GM23338 (cell line): ENCODE measurements around the gene KDM4C. TPM values are rescaled to one million over a fixed set of nuclear protein-coding genes. Genes with fewer than 3 reads are reported as not detected.

Experiments
- ATAC-seq: fragments of 200-7000 bp; cut with Tn5 transposase; 3 replicates; pipeline ENCODE4 v1.9.1; 2020
- DNase-seq: peaks from one replicate; pipeline ENCODE4 v3.0.0-alpha.2; 2015; ENCODE audit warnings: low spot score
- H2AFZ ChIP-seq: fragments of 200-600 bp; sonication (generic); 2 replicates; pipeline ENCODE4 v1.8.0; 2016; ENCODE audit warnings: antibody characterized with exemption, mild to moderate bottlenecking, moderate library complexity
- H3F3A ChIP-seq: fragments of 200-600 bp; sonication (generic); replicated peaks from 2 replicates; pipeline ENCODE4 v1.8.0; 2017; ENCODE audit warnings: antibody characterized with exemption, mixed run types, low read depth
- H3K27ac ChIP-seq: fragments of 200-600 bp; sonication (generic); 2 replicates; pipeline ENCODE4 v1.6.1; 2016; ENCODE audit warnings: low read depth
- H3K27me3 ChIP-seq: fragments of 200-600 bp; sonication (generic); 2 replicates; pipeline ENCODE4 v1.8.0; 2016; ENCODE audit warnings: mild to moderate bottlenecking, mixed run types, moderate library complexity; ENCODE audit not compliant: insufficient read depth
- H3K36me3 ChIP-seq: fragments of 200-600 bp; sonication (generic); 2 replicates; pipeline ENCODE4 v1.8.0; 2016; ENCODE audit warnings: mild to moderate bottlenecking; ENCODE audit not compliant: insufficient read depth
- H3K4me1 ChIP-seq: fragments of 200-600 bp; sonication (generic); 2 replicates; pipeline ENCODE4 v1.8.0; 2016; ENCODE audit warnings: mild to moderate bottlenecking, moderate library complexity; ENCODE audit not compliant: insufficient read depth
- H3K4me2 ChIP-seq: fragments of 200-600 bp; sonication (generic); 2 replicates; pipeline ENCODE4 v1.7.1; 2017; ENCODE audit warnings: mixed run types
- H3K4me3 ChIP-seq: fragments of 200-600 bp; sonication (generic); 2 replicates; pipeline ENCODE4 v1.6.1; 2016; ENCODE audit warnings: mixed run types
- H3K79me2 ChIP-seq: fragments of 200-600 bp; sonication (generic); replicated peaks from 2 replicates; pipeline ENCODE4 v1.8.0; 2017; ENCODE audit warnings: mild to moderate bottlenecking; ENCODE audit not compliant: insufficient read depth
- H3K9me2 ChIP-seq: fragments of 200-600 bp; sonication (generic); 2 replicates; pipeline ENCODE4 v1.8.0; 2017; ENCODE audit not compliant: insufficient read depth
- H4K20me1 ChIP-seq: fragments of 200-600 bp; sonication (generic); replicated peaks from 2 replicates; pipeline ENCODE4 v1.8.0; 2017; ENCODE audit warnings: mild to moderate bottlenecking; ENCODE audit not compliant: insufficient read depth
- H3K27ac Mint-ChIP-seq: 2 replicates; pipeline ENCODE4 v1.8.0; 2020; ENCODE audit warnings: inconsistent platforms, mild to moderate bottlenecking, moderate library complexity, mixed read lengths
- H3K27me3 Mint-ChIP-seq: 3 replicates; pipeline ENCODE4 v1.8.0; 2022; ENCODE audit warnings: low read depth, mild to moderate bottlenecking, moderate library complexity, mixed read lengths, inconsistent platforms; ENCODE audit not compliant: insufficient read depth, poor library complexity
- H3K36me3 Mint-ChIP-seq: 3 replicates; pipeline ENCODE4 v1.8.0; 2021; ENCODE audit warnings: low read depth, mild to moderate bottlenecking, inconsistent platforms, moderate library complexity, mixed read lengths
- H3K4me1 Mint-ChIP-seq: 3 replicates; pipeline ENCODE4 v1.8.0; 2020; ENCODE audit warnings: mild to moderate bottlenecking, inconsistent platforms, mixed read lengths
- H3K4me3 Mint-ChIP-seq: 3 replicates; pipeline ENCODE4 v1.8.0; 2021; ENCODE audit warnings: moderate library complexity, mild to moderate bottlenecking, inconsistent platforms, mixed read lengths
- H3K9me3 Mint-ChIP-seq: 3 replicates; pipeline ENCODE4 v1.8.0; 2020; ENCODE audit warnings: moderate library complexity, mild to moderate bottlenecking, inconsistent platforms, mixed read lengths
- CREB1 ChIP-seq: fragments of 250-450 bp; sonication (Bioruptor Pico); IDR thresholded peaks from 2 replicates; pipeline ENCODE4 v1.5.0; 2020; ENCODE audit warnings: low read depth, mild to moderate bottlenecking, moderate library complexity
- CTCF ChIP-seq, 2 experiments: fragments of 200-600 bp in 1 of 2; sonication (generic) in 1 of 2; conservative IDR thresholded peaks; 2 replicates each; pipeline versions ENCODE4 v1.5.1 to v1.6.1; 2016 to 2017; ENCODE audit warnings: antibody characterized with exemption in 2 of 2, low read depth in 2 of 2, mild to moderate bottlenecking in 2 of 2, moderate library complexity in 1 of 2
- ETS1 ChIP-seq: IDR thresholded peaks from 2 replicates; pipeline ENCODE4 v1.6.1; 2016; ENCODE audit warnings: antibody characterized with exemption
- EZH2 ChIP-seq: fragments of 200-600 bp; sonication (generic); IDR thresholded peaks from one replicate; pipeline ENCODE4 v1.8.0; 2017; ENCODE audit warnings: antibody characterized with exemption, mild to moderate bottlenecking, low read depth; ENCODE audit not compliant: unreplicated experiment
- EZH2phosphoT487 ChIP-seq: fragments of 200-600 bp; sonication (generic); IDR thresholded peaks from one replicate; pipeline ENCODE4 v1.8.1; 2018; ENCODE audit warnings: antibody characterized with exemption; ENCODE audit not compliant: unreplicated experiment
- JUNB ChIP-seq: IDR thresholded peaks from one replicate; pipeline ENCODE4 v1.6.1; 2016; ENCODE audit warnings: antibody characterized with exemption; ENCODE audit not compliant: unreplicated experiment
- NANOG ChIP-seq: IDR thresholded peaks from 2 replicates; pipeline ENCODE4 v1.6.1; 2016; ENCODE audit warnings: antibody characterized with exemption, borderline replicate concordance
- POLR2AphosphoS5 ChIP-seq: IDR thresholded peaks from 2 replicates; pipeline ENCODE4 v1.6.1; 2016; ENCODE audit warnings: antibody characterized with exemption, low read depth
- REST ChIP-seq: IDR thresholded peaks from one replicate; pipeline ENCODE4 v1.6.1; 2018; ENCODE audit warnings: antibody characterized with exemption; ENCODE audit not compliant: unreplicated experiment
- STAT1 ChIP-seq: IDR thresholded peaks from one replicate; pipeline ENCODE4 v1.6.1; 2016; ENCODE audit warnings: antibody characterized with exemption; ENCODE audit not compliant: unreplicated experiment
- ZNF114 ChIP-seq: fragments of 250-450 bp; sonication (Bioruptor Pico); IDR thresholded peaks from 2 replicates; pipeline ENCODE4 v1.5.0; 2020; ENCODE audit warnings: mild to moderate bottlenecking, moderate library complexity
- ZNF331 ChIP-seq: fragments of 250-450 bp; sonication (Bioruptor Pico); IDR thresholded peaks from 2 replicates; pipeline ENCODE4 v1.5.0; 2020; ENCODE audit warnings: low read depth, mild to moderate bottlenecking, moderate library complexity
- ZNF462 ChIP-seq: fragments of 250-450 bp; sonication (Bioruptor Pico); IDR thresholded peaks from 2 replicates; pipeline ENCODE4 v1.5.0; 2020; ENCODE audit warnings: mild to moderate bottlenecking, moderate library complexity
- polyA plus RNA-seq: library from polyadenylated mRNA; unstranded; fragments of >200 nt; fragmentation: Nextera tagmentation; extraction: Ambion mirVana; gene quantifications from 2 replicates; pipeline ENCODE4 v1.2.1, GENCODE V29; 2016
- total RNA-seq: library from RNA; depleted of rRNA; stranded (reverse); fragments of >200 nt; shearing (Covaris generic); gene quantifications from 2 replicates; pipeline ENCODE4 v1.2.3, GENCODE V29; 2014

KDM4C gene
- total and polyA plus RNA-seq, 2 experiments from 2014 or later, result 12.0 to 43.8 TPM

DNA sequence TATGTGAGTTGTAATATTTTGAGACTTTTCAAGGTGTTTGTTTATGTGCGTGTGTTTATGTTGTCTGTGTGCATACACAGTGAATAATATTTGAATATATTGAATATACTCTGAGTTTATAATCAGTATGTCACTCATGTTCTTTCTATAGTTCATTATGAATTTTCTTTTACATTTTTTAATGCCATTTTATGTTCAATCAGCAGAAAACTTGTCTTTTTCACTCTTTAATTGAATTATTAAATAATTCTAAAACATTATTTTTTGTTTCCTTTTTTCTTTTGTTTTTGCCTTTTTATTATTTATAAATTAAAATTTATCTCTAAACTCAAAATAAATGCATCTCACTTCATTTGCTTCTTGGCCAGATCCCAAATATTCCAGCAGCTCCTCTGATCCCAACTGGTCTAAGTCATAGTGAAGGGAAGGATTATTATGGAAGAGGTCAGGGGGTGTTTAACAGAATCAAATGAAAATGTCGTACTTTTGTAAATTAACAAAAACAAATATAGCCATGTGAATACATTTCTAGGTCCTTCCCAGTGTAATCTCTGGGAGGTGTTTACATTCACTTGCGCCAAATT lies 188.9 kb downstream of the KDM4C start:
- Histone ChIP-seq H3K36me3 (no peaks in the 10 kb centered on the region), H3K4me2 (no peak overlapping the region), H4K20me1 (no peaks in the 10 kb centered on the region), H2AFZ (no peak overlapping the region), H3K4me3 (no peak overlapping the region), H3K4me1 (0 out of 2 replicates have a peak, but pooled peaks cover 2% of the 10 kb centered on the region), H3K9me2 (no peaks in the 10 kb centered on the region), H3K27ac (no peak overlapping the region), H3K27me3 (no peaks in the 10 kb centered on the region), H3K79me2 (no peaks in the 10 kb centered on the region), H3F3A (no peaks in the 10 kb centered on the region)
- Mint-ChIP-seq H3K4me3 (no peak overlapping the region), H3K27ac (no peak overlapping the region), H3K36me3 (peaks cover 22% of the 10 kb centered on the region), H3K4me1 (peaks cover 6% of the 10 kb centered on the region), H3K27me3 (peaks cover 4% of the 10 kb centered on the region), H3K9me3 (peaks cover 25% of the 10 kb centered on the region)
- no peak for ATAC-seq
- TF ChIP-seq CTCF (conservative IDR thresholded peaks at IDR 0.05; ENCODE audit: low read depth in 2 of 2) (no peak), JUNB (no peak), REST (no peak), NANOG (no peak), ETS1 (no peak), CREB1 (CRISPR knock-in tag) (no peak), ZNF462 (CRISPR knock-in tag) (no peak), ZNF331 (no peak), POLR2AphosphoS5 (no peak), ZNF114 (CRISPR knock-in tag) (no peak), STAT1 (no peak), EZH2phosphoT487 (no peak), EZH2 (no peak)
- no peak for DNase-seq
